ENCODE results near the gene STK38L. TPM values are rescaled to one million over a fixed set of nuclear protein-coding genes. Genes with fewer than 3 reads are reported as not detected.

STK38L gene
- total RNA-seq, 1 donor from 2014 or later, result 24.2 TPM

GRCh38 chr12:27309995-27310315, 65.9 kb downstream of the STK38L start:
- intact Hi-C loops (cut with micrococcal nuclease), result loop anchor here (2.0 to 10.0 kb wide), 2 partner anchors 21 to 455 kb away; no protein-coding TSS in a partner anchor
- Mint-ChIP-seq H3K27me3 (ENCODE audit: low read depth) (no peaks in the 10 kb centered on the region), H3K4me1 (ENCODE audit: low read depth) (peaks cover 17% of the 10 kb centered on the region), H3K4me3 (ENCODE audit: low read depth) (no peak overlapping the region), H3K9me3 (no peaks in the 10 kb centered on the region), H3K36me3 (ENCODE audit: low read depth) (peaks cover 33% of the 10 kb centered on the region), H3K27ac (peak overlapping the region; percentile 3)
- DNase-seq (ENCODE audit: low spot score), result no peak

DNA sequence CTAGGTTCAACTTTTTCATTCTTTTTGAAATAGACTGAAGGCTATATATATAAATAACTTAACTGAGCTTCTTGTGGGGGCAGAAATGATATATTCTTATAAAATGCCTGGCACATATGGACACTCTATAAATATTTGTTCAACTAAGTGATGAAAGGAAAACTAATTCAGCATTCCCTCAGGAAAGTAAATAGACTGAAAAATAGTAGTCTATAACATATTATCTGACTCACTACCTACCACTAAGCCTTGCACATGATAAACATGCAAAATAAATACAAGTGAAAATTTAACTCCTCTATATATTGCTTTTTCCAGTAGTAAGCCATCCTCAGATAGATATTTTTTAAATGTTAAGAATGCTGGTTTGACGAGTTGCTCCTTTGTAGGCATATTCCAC, 72.9 kb downstream of the STK38L start:
- H3K36me3 Mint-ChIP-seq (ENCODE audit: low read depth), result peaks cover 32% of the 10 kb centered on the region

DNA sequence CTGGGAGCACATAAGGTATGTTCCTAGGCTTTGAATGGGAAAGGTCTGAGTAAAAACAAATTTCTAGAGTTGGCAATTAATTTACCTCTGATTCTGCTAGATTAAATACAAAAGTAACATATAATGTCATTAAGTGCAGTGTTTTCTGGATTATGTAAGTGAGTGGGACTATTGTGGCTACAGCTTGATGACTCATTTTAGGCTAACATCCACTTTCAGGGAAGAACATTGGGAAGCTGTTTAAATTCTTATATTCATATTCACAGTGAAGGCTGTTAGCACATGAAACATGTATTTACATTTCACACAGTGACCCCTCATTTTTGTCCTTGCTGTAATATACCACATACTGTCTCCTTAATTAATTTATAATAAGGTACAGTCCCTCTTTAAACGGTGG, 75.3 kb downstream of the STK38L start:
- intact Hi-C loops (cut with micrococcal nuclease), result no loop called here
- no peaks in the 10 kb centered on the region for H3K27me3 Mint-ChIP-seq (ENCODE audit: low read depth)
- peaks cover 1% of the 10 kb centered on the region for H3K4me1 Mint-ChIP-seq (ENCODE audit: low read depth)
- peaks cover 29% of the 10 kb centered on the region for H3K36me3 Mint-ChIP-seq (ENCODE audit: low read depth)
- H3K4me3 Mint-ChIP-seq (ENCODE audit: low read depth), result no peak overlapping the region
- H3K9me3 Mint-ChIP-seq, result no peaks in the 10 kb centered on the region
- H3K27ac Mint-ChIP-seq, result no peak overlapping the region
- DNase-seq (ENCODE audit: low spot score), result no peak

More for the DNA sequence above, 72.9 kb downstream of the STK38L start:
- Mint-ChIP-seq H3K4me1 (ENCODE audit: low read depth) (no peaks in the 10 kb centered on the region), H3K9me3 (no peaks in the 10 kb centered on the region), H3K27me3 (ENCODE audit: low read depth) (no peaks in the 10 kb centered on the region), H3K4me3 (ENCODE audit: low read depth) (no peak overlapping the region), H3K27ac (no peak overlapping the region)
- no peak for DNase-seq (ENCODE audit: low spot score)
- intact Hi-C loops (cut with micrococcal nuclease), result no loop called here

GRCh38 chr12:27319848-27320247, 75.8 kb downstream of the STK38L start:
- Mint-ChIP-seq H3K27ac (no peak overlapping the region), H3K36me3 (ENCODE audit: low read depth) (peaks cover 25% of the 10 kb centered on the region), H3K4me1 (ENCODE audit: low read depth) (peaks cover 1% of the 10 kb centered on the region), H3K4me3 (ENCODE audit: low read depth) (no peak overlapping the region), H3K9me3 (no peaks in the 10 kb centered on the region), H3K27me3 (ENCODE audit: low read depth) (no peaks in the 10 kb centered on the region)
- no peak for DNase-seq (ENCODE audit: low spot score)
- intact Hi-C loops (cut with micrococcal nuclease), result no loop called here

DNA sequence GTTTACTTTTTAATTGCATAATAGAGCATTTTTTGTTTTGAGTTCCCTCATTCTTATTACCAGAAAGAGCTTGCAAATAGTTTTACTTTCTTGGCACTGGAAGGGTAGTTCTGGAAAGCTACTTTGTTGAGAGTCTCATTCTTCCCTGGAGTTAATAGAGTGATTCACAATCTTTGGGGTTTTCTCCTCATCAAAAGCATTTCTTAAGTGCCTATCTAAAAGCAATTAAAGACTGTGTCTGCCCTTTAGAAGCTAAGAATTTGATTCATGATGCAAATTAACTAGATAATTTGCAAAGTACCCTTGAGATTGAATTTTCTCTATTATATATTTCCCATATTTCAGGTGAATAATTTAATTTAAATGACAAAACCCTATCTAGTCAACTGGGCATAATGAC, 80.4 kb downstream of the STK38L start:
- H3K9me3 Mint-ChIP-seq, result no peaks in the 10 kb centered on the region
- H3K36me3 Mint-ChIP-seq (ENCODE audit: low read depth), result peaks cover 23% of the 10 kb centered on the region
- intact Hi-C loops (cut with micrococcal nuclease), result no loop called here
- H3K27ac Mint-ChIP-seq, result no peak overlapping the region
- DNase-seq (ENCODE audit: low spot score), result no peak
- no peak overlapping the region for H3K4me3 Mint-ChIP-seq (ENCODE audit: low read depth)
- H3K27me3 Mint-ChIP-seq (ENCODE audit: low read depth), result no peaks in the 10 kb centered on the region
- H3K4me1 Mint-ChIP-seq (ENCODE audit: low read depth), result peaks cover 6% of the 10 kb centered on the region

DNA sequence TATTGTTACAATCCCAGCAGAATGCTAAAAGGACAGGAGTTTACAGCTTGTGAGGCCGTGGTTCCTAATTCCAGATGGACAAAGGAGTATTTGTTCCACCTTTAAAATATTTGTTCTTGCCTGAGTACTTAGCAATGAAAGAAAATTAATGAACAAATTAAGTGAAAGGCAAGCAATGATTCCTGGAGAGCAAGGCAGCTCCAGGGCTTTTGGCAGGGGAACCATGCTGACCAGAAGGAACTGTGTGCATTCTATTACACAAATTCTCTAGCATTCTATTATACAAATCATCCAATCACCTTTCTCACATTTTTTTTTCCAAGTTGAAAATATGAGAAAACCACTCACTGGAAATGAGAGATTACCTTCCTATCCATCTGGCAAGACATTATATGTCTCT, 86.8 kb downstream of the STK38L start:
- H3K4me3 Mint-ChIP-seq (ENCODE audit: low read depth), result peak overlapping the region; percentile 91
- intact Hi-C loops (cut with micrococcal nuclease), result loop anchor here (1.0 to 10.0 kb wide), 13 partner anchors 20 to 584 kb away; partner anchors contain the start of genes FGFR1OP2, MED21, MRPS35 and STK38L
- peaks cover 15% of the 10 kb centered on the region for H3K36me3 Mint-ChIP-seq (ENCODE audit: low read depth)
- DNase-seq (ENCODE audit: low spot score), result no peak
- H3K27ac Mint-ChIP-seq, result peak overlapping the region; percentile 96
- H3K9me3 Mint-ChIP-seq, result no peaks in the 10 kb centered on the region
- peaks cover 43% of the 10 kb centered on the region for H3K4me1 Mint-ChIP-seq (ENCODE audit: low read depth)
- H3K27me3 Mint-ChIP-seq (ENCODE audit: low read depth), result no peaks in the 10 kb centered on the region

- intact Hi-C loops (cut with micrococcal nuclease), result loop anchor here (1.0 to 10.0 kb wide), 13 partner anchors 21 to 584 kb away; partner anchors contain the start of genes FGFR1OP2, MED21, MRPS35 and STK38L
- H3K9me3 Mint-ChIP-seq, result no peaks in the 10 kb centered on the region
- H3K36me3 Mint-ChIP-seq (ENCODE audit: low read depth), result peaks cover 14% of the 10 kb centered on the region
- no peaks in the 10 kb centered on the region for H3K27me3 Mint-ChIP-seq (ENCODE audit: low read depth)
- peaks cover 48% of the 10 kb centered on the region for H3K4me1 Mint-ChIP-seq (ENCODE audit: low read depth)
- H3K27ac Mint-ChIP-seq, result peak overlapping the region; percentile 96
- peak overlapping the region; percentile 91 for H3K4me3 Mint-ChIP-seq (ENCODE audit: low read depth)
- peak; percentile 17 for DNase-seq (ENCODE audit: low spot score)
Measured at GRCh38 chr12:27331291-27331926, 87.3 kb downstream of the STK38L start.

GRCh38 chr12:27331927-27332324, 87.8 kb downstream of the STK38L start:
- Mint-ChIP-seq H3K36me3 (ENCODE audit: low read depth) (peaks cover 11% of the 10 kb centered on the region), H3K27me3 (ENCODE audit: low read depth) (no peaks in the 10 kb centered on the region), H3K9me3 (no peaks in the 10 kb centered on the region), H3K27ac (peak overlapping the region; percentile 96), H3K4me3 (ENCODE audit: low read depth) (peak overlapping the region; percentile 91), H3K4me1 (ENCODE audit: low read depth) (peaks cover 46% of the 10 kb centered on the region)
- DNase-seq (ENCODE audit: low spot score), result no peak
- intact Hi-C loops (cut with micrococcal nuclease), result loop anchor here (1.0 to 10.0 kb wide), 14 partner anchors 21 to 585 kb away; partner anchors contain the start of genes FGFR1OP2, ITPR2, MED21 and MRPS35

- peaks cover 10% of the 10 kb centered on the region for H3K36me3 Mint-ChIP-seq (ENCODE audit: low read depth)
- DNase-seq (ENCODE audit: low spot score), result no peak
- intact Hi-C loops (cut with micrococcal nuclease), result loop anchor here (2.0 to 10.0 kb wide), 6 partner anchors 50 to 585 kb away; partner anchors contain the start of genes ITPR2 and STK38L
- no peaks in the 10 kb centered on the region for H3K27me3 Mint-ChIP-seq (ENCODE audit: low read depth)
- H3K4me1 Mint-ChIP-seq (ENCODE audit: low read depth), result peaks cover 49% of the 10 kb centered on the region
- no peaks in the 10 kb centered on the region for H3K9me3 Mint-ChIP-seq
- peak overlapping the region; percentile 91 for H3K4me3 Mint-ChIP-seq (ENCODE audit: low read depth)
- peak overlapping the region; percentile 96 for H3K27ac Mint-ChIP-seq
Measured at GRCh38 chr12:27332407-27332713, 88.3 kb downstream of the STK38L start.

DNA sequence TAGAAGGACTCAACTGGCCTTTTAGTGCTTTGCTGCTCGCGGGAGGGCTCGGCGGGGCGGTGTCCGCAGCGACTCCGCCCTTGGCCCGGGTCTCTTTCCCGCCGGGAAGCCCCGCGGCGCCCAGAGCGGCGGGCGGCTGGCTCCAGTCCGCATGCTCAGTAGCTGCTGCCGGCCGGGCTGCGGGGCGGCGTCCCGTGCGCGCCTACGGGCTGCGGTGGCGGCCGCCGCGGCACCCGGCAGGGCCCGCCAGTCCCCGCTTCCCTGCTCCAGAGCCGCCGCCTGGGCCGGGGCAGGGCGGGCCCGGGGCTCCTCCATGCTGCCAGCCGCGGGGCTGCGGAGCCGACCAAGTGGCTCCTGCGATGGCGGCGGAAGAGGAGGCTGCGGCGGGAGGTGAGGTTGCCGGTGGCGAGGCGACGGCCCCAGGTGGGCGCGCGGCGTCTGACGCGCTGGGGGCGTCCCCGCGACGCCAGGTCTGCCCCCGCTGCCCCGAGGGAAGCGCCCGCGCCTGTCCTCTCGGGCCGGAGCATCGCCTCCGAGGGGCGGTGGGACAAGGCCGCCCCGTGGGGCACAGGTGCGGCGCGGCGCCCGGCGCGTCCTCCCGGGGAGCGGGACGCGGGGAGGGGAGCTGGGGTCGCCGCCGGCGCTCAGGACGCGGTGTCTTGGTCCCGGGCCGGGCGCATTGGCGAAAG, 88.8 kb downstream of the STK38L start, which contains the start of gene BMAL2:
BMAL2 (plus strand) TSS at position 123 of the 689 bp plus-strand sequence; CDS start at position 360, 237 bp downstream.
- DNase-seq (ENCODE audit: low spot score), result peak; percentile 40
- Mint-ChIP-seq H3K36me3 (ENCODE audit: low read depth) (peaks cover 5% of the 10 kb centered on the region), H3K4me3 (ENCODE audit: low read depth) (peak within 1 kb of the TSS; percentile 98), H3K4me1 (ENCODE audit: low read depth) (peaks cover 51% of the 10 kb centered on the region), H3K9me3 (no peaks in the 10 kb centered on the region), H3K27me3 (ENCODE audit: low read depth) (no peaks in the 10 kb centered on the region), H3K27ac (peak within 1 kb of the TSS; percentile 96)
- intact Hi-C loops (cut with micrococcal nuclease), result loop anchor here (2.0 to 10.0 kb wide), 6 partner anchors 49 to 586 kb away; partner anchors contain the start of genes ITPR2 and STK38L

GRCh38 chr12:27333403-27334009, 89.4 kb downstream of the STK38L start:
- DNase-seq (ENCODE audit: low spot score), result peak; percentile 42
- H3K4me1 Mint-ChIP-seq (ENCODE audit: low read depth), result peaks cover 51% of the 10 kb centered on the region
- intact Hi-C loops (cut with micrococcal nuclease), result loop anchor here (2.0 to 10.0 kb wide), 6 partner anchors 49 to 586 kb away; partner anchors contain the start of genes ITPR2 and STK38L
- no peaks in the 10 kb centered on the region for H3K27me3 Mint-ChIP-seq (ENCODE audit: low read depth)
- H3K27ac Mint-ChIP-seq, result peak overlapping the region; percentile 92
- no peaks in the 10 kb centered on the region for H3K9me3 Mint-ChIP-seq
- peaks cover 5% of the 10 kb centered on the region for H3K36me3 Mint-ChIP-seq (ENCODE audit: low read depth)
- peak overlapping the region; percentile 98 for H3K4me3 Mint-ChIP-seq (ENCODE audit: low read depth)

DNA sequence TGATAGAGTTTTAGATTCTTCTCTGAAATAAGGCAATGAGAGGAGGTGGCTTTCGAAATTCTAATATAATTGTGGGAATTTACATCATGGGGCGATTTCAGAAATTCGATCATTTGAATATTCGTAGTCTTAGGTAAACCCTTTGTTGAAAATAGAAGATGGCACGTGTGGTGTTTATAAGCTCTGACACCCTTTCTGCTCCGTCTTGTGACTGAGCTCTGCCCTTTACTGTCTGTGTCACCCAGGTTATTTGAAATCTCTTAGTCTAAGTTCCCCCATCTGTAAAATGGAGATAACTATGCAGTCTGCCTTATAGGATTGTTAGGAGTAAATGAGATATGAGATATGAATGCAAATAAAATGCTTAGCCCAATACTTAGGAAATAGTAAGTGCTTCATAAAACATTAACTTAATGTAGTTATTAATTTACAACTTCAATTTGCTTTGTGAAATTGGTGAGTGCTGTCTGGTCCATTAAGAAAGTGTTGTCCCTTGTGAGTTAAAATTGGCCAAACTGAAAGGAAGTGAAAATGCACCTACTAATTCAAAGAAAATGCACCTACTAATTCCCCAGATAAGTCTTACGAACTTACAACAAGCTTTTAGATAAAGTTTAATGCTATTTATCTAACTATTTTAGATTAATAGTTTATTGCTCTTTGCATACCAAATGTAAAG, 90.1 kb downstream of the STK38L start:
- peaks cover 48% of the 10 kb centered on the region for H3K4me1 Mint-ChIP-seq (ENCODE audit: low read depth)
- H3K36me3 Mint-ChIP-seq (ENCODE audit: low read depth), result peaks cover 12% of the 10 kb centered on the region
- H3K9me3 Mint-ChIP-seq, result no peaks in the 10 kb centered on the region
- H3K27ac Mint-ChIP-seq, result peak overlapping the region; percentile 44
- H3K4me3 Mint-ChIP-seq (ENCODE audit: low read depth), result peak overlapping the region; percentile 98
- no peak for DNase-seq (ENCODE audit: low spot score)
- no peaks in the 10 kb centered on the region for H3K27me3 Mint-ChIP-seq (ENCODE audit: low read depth)
- intact Hi-C loops (cut with micrococcal nuclease), result loop anchor here (5.0 to 10.0 kb wide), 5 partner anchors 48 to 587 kb away; partner anchors contain the start of gene STK38L

Data from activated T-helper 2 cell treated with anti-CD3 and anti-CD28 coated beads, Interferon-gamma antibody, Interleukin-2, Interleukin-4, amounts not matched to agents 10 μg/mL and 5 μg/mL and 100 μg/mL, durations not matched to agents 14 hours and 24 hours and 36 hours (primary cell).